GM21786 (cell line): ENCODE data around the gene TPCN1.

Experiments used
- ATAC-seq: cut with Tn5 transposase; IDR thresholded peaks from one replicate; pipeline ENCODE4 v1.9.1; 2021; ENCODE audit not compliant: unreplicated experiment

Gene TPCN1

DNA sequence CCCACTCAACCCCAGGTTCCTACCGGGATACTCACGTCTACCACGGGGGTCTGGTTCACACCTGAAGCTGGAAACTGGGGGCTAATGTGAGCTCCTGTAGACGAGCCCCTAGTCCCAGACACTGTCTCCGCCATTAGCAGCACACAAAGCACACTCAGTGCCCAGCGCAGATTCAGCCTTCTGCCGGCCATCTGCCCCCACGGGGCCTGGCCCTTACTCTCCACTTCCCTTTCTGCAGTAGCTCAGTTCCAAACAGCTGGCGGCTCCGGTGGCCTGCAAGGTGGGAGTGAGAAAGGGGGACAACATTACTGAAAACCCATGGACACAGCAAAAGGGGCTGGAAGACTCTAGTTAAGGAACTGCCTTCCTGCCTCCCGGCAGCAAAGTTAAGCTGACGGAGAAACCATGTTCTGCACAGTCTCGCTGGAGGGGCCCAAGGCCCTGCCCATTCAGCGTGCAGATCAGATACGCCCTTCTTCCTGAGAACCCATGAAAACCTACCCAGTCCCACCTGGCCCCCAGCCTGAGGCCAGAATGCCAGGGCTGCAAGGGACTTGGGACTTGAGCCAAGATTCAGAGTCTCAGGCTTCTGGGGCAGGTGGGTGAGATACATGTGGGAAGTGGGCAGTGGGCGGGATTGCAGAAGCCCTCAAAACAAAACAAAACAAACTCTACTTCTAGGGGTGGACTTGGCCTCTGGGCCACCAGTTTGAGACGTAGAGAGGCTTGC, 111.6 kb downstream of the TPCN1 start:
- no peak for ATAC-seq

DNA sequence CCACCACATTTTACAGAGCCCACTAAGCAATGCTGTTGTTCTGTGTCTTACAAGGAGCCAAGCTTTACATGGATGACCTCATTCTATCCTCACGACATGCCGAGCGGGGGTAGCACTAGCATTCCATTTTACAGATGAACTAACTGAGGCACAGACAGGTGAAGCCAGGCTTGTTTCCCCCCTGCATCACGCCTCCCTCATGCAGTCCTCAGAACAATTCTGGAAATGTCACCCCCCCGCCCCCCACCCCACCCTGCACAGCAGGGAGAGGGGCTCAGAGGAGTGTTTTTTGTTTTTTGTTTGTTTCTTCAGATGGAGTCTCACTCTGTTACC, 112.1 kb downstream of the TPCN1 start:
- no peak for ATAC-seq

DNA sequence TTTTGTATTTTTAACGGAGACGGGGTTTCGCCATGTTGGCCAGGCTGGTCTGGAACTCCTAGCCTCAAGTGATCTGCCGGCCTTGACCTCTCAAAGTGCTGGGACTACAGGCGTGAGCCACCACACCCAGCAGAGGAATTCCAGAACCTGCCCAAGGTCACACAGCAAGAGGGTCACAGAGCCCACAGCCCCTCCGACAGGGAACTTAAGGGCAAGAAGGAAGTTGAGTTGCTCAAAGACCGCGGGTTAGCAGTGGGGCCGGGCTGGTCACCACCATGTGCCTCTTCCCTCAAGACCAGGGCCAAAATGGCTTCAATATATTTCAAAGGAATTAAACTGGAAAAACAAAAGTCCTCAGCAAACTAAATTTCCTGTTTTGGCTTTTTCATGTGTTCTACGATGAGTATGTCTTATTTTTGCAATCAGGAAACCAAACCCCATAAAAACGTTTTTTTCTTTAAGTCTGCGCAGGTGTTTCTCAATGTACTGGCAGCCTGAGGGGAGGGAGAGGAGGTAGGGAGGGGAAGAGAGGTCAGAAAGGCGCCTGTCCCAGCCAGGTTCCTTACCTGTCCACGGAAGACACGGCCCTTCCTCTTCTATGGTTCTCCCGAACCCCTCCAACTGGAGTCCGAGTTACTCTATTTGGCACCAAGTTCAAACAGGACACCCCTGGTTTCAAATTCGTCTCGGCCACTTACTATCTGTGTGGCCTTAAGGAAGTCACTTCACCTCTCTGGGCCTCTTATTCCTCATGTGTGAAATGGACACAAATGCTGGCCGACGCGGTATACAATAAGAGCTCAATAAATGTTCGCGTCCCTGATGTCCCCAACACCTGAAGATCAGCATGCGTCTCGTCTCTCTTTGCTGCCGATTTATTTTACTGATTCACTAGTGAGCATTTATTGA, 112.9 kb downstream of the TPCN1 start:
- ATAC-seq = peak; percentile 27

DNA sequence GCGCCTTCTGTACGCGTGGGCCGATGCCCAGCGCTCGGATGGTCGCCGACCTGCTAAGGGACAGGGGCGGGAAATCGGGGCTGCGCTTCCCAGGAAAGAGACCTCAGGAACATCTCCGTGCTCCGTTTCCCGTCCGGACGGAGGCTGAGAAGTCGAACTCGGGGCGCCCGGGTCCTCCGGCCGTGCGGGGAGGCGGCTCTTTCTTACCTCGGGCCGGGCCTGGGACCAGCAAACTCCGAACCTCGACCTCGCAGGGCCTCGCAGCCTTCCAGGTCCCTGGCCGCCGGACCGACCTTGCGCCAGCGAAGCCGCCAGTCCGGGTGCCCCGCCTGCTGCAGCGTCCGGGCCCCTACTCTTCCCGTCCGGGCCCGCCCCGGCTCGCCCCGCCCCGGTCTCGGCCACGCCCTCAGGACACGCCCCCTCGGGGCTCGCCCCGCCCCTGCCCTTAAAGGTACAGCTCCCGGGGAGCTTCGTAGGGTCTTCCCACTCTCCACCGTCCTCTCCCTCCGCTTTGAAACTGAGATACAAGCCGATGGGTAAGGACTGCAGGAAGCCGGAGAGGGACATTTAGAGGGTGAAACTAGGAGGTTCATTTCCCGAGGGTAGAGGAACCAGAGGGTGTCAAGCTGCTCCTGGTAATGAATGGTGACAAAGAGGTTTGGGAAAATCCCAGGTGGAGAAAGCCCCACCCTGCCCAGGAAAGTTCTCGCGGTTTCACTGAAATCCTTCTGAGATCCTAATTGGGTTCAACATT, 113.7 kb downstream of the TPCN1 start, which contains the start of gene SLC8B1:
Gene SLC8B1, minus strand, starts transcription at position 324 of the 754 bp plus-strand sequence. CDS start 2,231 bp downstream, outside the sequence.
- peak; percentile 90 for ATAC-seq

DNA sequence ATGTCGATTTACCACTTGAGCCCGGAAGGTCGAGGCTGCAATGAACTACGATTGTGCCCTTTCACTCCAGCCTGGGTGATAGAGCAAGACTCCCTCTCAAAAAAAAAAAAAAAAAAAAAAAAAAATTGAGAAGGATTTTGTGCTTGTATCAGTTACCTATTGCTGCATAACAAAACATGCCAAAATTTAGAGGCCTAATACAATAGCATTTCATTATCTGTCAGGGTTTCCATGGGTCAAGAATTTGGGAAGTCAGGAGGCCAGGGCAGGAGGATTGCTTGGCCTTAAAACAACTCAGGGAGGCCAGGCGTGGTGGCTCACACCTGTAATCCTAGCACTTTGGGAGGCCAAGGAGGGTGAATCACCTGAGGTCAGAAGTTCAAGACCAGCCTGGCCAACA, 118.3 kb downstream of the TPCN1 start:
- ATAC-seq = no peak

DNA sequence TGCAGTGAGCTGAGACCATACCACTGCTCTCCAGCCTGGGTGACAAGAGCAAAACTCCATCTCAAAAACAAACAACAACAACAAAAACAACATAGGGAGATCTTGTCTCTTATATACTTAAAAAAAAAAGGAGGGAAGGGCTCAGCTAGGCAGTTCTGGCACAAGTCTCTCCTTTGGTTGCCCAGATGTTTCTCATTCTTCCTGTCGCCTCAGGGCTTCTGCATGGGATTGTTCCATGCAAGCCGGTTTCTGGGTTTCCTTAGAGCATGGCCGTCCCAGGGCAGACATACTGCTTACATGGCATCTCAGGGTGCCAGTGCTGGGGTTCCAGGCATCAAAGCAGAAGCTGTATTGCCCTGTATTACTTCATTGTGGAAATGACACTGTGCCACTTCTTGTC, 118.8 kb downstream of the TPCN1 start:
- no peak for ATAC-seq

DNA sequence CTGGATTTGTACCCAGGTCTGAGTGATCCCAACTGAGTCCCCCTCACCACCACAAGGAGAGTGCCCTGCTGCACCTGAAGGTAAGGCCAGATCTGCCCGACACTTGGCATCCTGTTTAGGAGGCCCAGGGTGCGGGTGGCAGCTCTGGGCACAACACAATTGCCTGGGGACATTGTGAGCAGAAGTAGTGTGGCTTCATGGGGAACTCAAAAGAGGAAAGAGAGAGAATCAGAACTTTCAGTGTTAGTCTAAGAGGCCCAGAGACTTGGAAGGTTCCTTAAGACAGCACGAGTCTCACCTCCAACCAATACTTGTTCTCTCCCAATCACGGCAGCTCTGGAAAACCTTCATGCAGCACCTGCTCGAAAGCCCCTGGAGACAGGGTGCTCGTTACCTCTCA, 120.3 kb downstream of the TPCN1 start:
- no peak for ATAC-seq

DNA sequence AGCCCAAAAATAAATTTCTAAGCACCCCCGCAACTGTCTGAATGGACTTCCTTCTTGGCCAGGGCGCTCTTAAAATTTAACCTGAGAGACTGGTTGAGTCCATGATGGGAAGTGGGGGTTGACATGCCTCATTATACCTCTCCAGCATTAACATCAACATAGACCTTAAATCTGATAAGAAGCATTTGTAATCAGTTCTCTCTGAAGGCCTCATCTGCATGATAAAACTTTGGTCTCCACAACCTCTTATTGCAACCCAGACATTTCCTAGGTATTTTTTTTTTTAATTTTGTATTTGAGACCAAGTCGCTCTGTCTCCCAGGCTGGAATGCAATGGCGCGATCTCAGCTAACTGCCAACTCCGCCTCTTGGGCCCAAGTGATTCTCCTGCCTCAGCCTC, 124.1 kb downstream of the TPCN1 start:
- no peak for ATAC-seq

DNA sequence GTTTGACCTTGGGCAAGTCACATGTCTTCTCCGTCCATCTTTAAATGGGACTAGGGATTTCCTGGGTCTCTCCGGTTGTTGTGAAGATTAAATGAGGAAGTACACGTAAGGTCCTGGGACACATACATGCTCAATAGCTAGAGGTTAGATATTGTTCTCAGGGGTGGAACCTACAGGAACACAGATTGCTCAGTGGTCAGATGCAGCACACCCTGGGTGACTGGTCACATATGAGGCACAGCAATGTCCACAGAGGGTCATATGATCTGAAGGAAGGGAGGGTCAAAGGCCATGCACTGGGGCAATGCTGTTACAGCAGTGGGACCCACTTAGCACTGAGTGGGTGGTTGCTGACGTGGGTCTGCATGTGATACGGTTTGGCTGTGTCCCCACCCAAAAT, 125.1 kb downstream of the TPCN1 start:
- no peak for ATAC-seq

DNA sequence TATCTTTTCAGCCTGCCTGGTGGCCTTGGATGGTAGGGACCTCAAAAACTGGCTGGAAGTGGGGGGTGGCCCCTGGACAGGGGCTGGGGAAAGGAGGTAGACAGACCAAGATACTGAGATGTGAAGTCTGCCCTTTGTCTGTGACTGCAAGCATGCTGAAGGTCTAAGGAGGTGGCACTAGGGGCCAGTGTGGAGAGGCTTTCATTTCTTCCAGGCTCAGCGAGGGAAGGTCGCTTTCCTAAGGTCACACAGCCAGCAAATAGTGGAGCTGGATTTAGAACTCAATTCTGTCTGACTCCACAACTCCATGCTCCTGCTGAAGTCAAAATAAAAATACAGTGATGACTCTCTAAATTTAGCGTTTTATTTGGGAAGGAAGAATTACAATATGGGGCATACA, 125.8 kb downstream of the TPCN1 start:
- no peak for ATAC-seq

DNA sequence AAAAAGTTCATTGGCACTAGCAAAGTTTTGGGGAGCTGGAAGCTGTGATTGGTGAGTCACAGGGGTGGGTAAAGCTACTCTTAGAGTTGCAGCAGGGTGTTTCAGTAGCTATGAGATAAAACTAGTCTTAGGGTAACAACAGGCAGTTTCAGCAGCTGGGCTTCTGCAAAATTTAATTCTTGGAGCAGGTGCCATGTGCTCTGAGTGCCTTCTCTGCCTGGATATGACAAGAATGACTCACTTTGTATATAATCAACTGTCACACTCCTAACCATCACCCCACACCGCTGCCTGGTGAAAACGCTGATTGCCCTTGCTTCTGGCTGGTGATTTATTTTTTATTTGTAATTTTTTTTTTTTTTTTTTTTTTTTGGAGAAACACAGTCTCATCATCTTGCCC, 126.6 kb downstream of the TPCN1 start:
- ATAC-seq = no peak
